Hematopoietic multipotent progenitor cell (in vitro differentiated cells): ENCODE measurements around the gene SMOC2. TPM values are rescaled to one million over a fixed set of nuclear protein-coding genes. Genes with fewer than 3 reads are reported as not detected.

Experiments
- DNase-seq, 3 donors: peaks; one replicate each; pipeline ENCODE4 v3.0.0-alpha.2; 2011 to 2015; ENCODE audit warnings: low read depth in 2 of 3, low spot score in 2 of 3
- total RNA-seq: library from RNA; depleted of rRNA; stranded (reverse); fragments of >200 nt; gene quantifications from one replicate; pipeline ENCODE4 v1.2.3, GENCODE V29; 2012

The SMOC2 gene
- total RNA-seq, 1 donor, result under 0.01 TPM

DNA sequence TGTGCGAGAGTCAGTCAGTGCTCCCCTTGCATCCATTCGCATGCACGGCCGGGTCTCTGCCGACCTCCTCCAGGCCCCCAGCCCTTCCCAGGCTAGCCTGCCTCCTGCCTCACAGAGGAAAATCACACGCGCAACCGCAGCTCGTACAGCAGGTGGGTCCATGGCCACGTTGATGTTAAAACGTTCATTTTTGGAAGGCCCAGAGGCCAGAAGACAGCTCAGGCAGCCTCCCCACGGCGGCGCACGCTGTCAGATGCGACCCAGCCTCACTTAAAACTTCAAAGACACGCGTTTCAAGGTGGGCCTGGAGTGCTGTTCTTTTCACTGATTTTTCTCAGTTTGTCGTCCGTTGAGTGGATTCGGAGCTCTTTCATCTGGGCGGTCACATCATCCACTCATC is 276.5 kb downstream of the SMOC2 start:
- no peak for DNase-seq

Other genes starting within 250 kb of the SMOC2 start
- gene DACT2, start 121.4 kb upstream of the SMOC2 start, total RNA-seq, result not detected